ENCODE measurements around the gene XCR1.

DNA sequence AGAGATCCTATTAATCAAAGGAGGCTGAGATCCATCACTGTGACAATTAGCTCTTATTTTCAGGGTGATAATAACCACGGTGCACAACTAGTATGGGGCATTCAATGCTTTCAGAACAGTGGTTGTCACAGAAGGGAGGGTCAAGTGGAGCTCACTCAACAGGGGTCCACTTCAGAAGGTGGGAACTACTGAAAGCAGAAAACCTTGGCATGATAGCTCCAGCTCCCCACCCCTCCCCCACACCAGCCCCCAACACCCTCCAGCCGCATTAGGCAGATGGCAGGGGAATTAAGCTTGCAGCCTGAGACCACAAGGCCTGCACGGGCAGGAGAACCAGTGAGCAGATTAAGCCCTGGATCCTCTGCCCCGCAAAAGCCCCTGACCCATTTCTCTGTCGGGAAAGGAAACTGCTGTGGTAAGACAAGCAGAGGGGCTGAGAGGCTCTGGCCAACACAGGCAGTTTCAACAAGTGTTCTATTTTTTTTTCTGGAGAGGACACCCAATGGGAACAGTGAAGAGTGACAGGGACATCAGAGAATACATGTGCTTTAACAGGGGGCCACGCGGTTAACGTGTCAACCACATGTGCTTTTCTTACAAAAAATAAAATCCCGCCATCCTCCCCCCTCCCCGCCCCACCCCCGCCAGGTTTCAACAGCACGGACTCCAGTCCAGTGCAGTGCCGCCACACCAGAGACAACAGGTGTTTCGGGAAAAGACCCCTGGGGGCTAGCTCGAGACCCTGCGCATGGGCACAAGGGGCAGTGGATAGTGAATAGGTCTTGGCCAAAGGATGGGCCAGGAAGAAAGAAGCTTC is 32.7 kb downstream of the XCR1 start:
- TF ChIP-seq SP1 (IDR thresholded peaks at IDR 0.05), result no peak
- no peak for TF ChIP-seq FOXA1 (IDR thresholded peaks at IDR 0.05)
- no peak for TF ChIP-seq FOXK2 (IDR thresholded peaks at IDR 0.05)
- TF ChIP-seq ARNT (IDR thresholded peaks at IDR 0.05), result no peak
- TF ChIP-seq BHLHE40 (IDR thresholded peaks at IDR 0.05; ENCODE audit: borderline replicate concordance), result no peak
- no peak for TF ChIP-seq ELF4 (IDR thresholded peaks at IDR 0.05)
- TF ChIP-seq CTBP1 (IDR thresholded peaks at IDR 0.05; ENCODE audit: borderline replicate concordance), result no peak
- TF ChIP-seq SUZ12 (IDR thresholded peaks at IDR 0.05), result no peak
- TF ChIP-seq TARDBP (IDR thresholded peaks at IDR 0.05), result no peak
- TF ChIP-seq HDGF (IDR thresholded peaks at IDR 0.05; ENCODE audit: borderline replicate concordance), result no peak
- no peak for TF ChIP-seq NFRKB (IDR thresholded peaks at IDR 0.05)
- no peak for TF ChIP-seq PKNOX1 (IDR thresholded peaks at IDR 0.05)
- no peak for TF ChIP-seq FOXM1 (IDR thresholded peaks at IDR 0.05; ENCODE audit: borderline replicate concordance)
- TF ChIP-seq ZNF384 (IDR thresholded peaks at IDR 0.05), result no peak
